ENCODE measurements around the gene SHCBP1. TPM values are rescaled to one million over a fixed set of nuclear protein-coding genes. Genes with fewer than 3 reads are reported as not detected.

SHCBP1 gene
- total and polyA plus RNA-seq, 9 of the 15 experiments (the other 6 are each of a cell fraction or from before 2014, with no cell fraction given) = 6.2 to 29.6 (median 19.7) TPM

GRCh38 chr16:46638947-46639925 lies 18.1 kb upstream of the SHCBP1 start:
- 3% methylated on average over 8 of the region's 9 CpGs for WGBS (ENCODE audit: insufficient coverage, low coverage, missing lambda C conversion rate)
- FAIRE-seq = no peak
- Histone ChIP-seq H3K9ac (ENCODE audit: insufficient read depth in 1 of 2, low read depth in 2 of 2, low read length in 2 of 2) (no peak overlapping the region), H3K4me3 (no peak overlapping the region), H3K36me3 (ENCODE audit: control insufficient read depth, insufficient read depth, low read length) (no peaks in the 10 kb centered on the region), H3K27ac (ENCODE audit: extremely low read depth, low read depth, low read length) (no peak overlapping the region), H3K9me1 (ENCODE audit: control insufficient read depth, insufficient read depth, low read length) (no peaks in the 10 kb centered on the region), H3K27me3 (ENCODE audit: control insufficient read depth in 2 of 2, insufficient read depth in 2 of 2, low read length in 2 of 2) (peaks cover 9 to 16% of the 10 kb centered on the region in 2 experiments), H3K9me3 (replicated peaks; ENCODE audit: control insufficient read depth, insufficient read depth, low read depth, low read length) (no peaks in the 10 kb centered on the region), H3K4me1 (replicated peaks in 1 of 2; ENCODE audit: control insufficient read depth in 2 of 2, insufficient read depth in 2 of 2, low read length in 2 of 2) (no peaks in the 10 kb centered on the region), H3K4me2 (ENCODE audit: insufficient read depth, low read length) (no peak overlapping the region), H3K79me2 (ENCODE audit: control insufficient read depth, insufficient read depth, low read length) (no peaks in the 10 kb centered on the region), H2AFZ (ENCODE audit: low read depth, low read length) (no peak overlapping the region), H4K20me1 (replicated peaks; ENCODE audit: control insufficient read depth, insufficient read depth, low read length) (no peaks in the 10 kb centered on the region)
- in situ Hi-C loops (cut with MboI) (no loop called here), intact Hi-C loops (cut with micrococcal nuclease) (no loop called here)
- CTCF ChIA-PET (ENCODE audit: low intra/inter-chr PET ratio) = no interaction called here
- BruUV-seq (replicated peaks) = no TSS peak
- no peak for ATAC-seq
- no peak for DNase-seq (ENCODE audit: extremely low read depth in 1 of 4, low spot score in 3 of 4)
- POLR2A ChIA-PET = no interaction called here
- no peak for TF ChIP-seq TFE3 (CRISPR knock-in tag; IDR thresholded peaks at IDR 0.05)
- no peak for TF ChIP-seq TAF15 (IDR thresholded peaks at IDR 0.05; ENCODE audit: low read depth, low read length)
- TF ChIP-seq SMC3 (conservative IDR thresholded peaks at IDR 0.05; ENCODE audit: insufficient read depth, low read depth, low read length) = no peak
- no peak for TF ChIP-seq NFYB (IDR thresholded peaks at IDR 0.05; ENCODE audit: extremely low read depth, insufficient read length)
- TF ChIP-seq, protein P1, sequence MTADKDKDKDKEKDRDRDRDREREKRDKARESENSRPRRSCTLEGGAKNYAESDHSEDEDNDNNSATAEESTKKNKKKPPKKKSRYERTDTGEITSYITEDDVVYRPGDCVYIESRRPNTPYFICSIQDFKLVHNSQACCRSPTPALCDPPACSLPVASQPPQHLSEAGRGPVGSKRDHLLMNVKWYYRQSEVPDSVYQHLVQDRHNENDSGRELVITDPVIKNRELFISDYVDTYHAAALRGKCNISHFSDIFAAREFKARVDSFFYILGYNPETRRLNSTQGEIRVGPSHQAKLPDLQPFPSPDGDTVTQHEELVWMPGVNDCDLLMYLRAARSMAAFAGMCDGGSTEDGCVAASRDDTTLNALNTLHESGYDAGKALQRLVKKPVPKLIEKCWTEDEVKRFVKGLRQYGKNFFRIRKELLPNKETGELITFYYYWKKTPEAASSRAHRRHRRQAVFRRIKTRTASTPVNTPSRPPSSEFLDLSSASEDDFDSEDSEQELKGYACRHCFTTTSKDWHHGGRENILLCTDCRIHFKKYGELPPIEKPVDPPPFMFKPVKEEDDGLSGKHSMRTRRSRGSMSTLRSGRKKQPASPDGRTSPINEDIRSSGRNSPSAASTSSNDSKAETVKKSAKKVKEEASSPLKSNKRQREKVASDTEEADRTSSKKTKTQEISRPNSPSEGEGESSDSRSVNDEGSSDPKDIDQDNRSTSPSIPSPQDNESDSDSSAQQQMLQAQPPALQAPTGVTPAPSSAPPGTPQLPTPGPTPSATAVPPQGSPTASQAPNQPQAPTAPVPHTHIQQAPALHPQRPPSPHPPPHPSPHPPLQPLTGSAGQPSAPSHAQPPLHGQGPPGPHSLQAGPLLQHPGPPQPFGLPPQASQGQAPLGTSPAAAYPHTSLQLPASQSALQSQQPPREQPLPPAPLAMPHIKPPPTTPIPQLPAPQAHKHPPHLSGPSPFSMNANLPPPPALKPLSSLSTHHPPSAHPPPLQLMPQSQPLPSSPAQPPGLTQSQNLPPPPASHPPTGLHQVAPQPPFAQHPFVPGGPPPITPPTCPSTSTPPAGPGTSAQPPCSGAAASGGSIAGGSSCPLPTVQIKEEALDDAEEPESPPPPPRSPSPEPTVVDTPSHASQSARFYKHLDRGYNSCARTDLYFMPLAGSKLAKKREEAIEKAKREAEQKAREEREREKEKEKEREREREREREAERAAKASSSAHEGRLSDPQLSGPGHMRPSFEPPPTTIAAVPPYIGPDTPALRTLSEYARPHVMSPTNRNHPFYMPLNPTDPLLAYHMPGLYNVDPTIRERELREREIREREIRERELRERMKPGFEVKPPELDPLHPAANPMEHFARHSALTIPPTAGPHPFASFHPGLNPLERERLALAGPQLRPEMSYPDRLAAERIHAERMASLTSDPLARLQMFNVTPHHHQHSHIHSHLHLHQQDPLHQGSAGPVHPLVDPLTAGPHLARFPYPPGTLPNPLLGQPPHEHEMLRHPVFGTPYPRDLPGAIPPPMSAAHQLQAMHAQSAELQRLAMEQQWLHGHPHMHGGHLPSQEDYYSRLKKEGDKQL (CRISPR knock-in tag; IDR thresholded peaks at IDR 0.05; ENCODE audit: borderline replicate concordance) = no peak
- TF ChIP-seq, protein P2, sequence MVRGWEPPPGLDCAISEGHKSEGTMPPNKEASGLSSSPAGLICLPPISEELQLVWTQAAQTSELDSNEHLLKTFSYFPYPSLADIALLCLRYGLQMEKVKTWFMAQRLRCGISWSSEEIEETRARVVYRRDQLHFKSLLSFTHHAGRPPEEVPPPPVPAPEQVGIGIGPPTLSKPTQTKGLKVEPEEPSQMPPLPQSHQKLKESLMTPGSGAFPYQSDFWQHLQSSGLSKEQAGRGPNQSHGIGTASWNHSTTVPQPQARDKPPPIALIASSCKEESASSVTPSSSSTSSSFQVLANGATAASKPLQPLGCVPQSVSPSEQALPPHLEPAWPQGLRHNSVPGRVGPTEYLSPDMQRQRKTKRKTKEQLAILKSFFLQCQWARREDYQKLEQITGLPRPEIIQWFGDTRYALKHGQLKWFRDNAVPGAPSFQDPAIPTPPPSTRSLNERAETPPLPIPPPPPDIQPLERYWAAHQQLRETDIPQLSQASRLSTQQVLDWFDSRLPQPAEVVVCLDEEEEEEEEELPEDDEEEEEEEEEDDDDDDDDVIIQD (CRISPR knock-in tag; IDR thresholded peaks at IDR 0.05) = no peak

Measured in K562 (cell line).